NCI-H1417 treated with DMSO at 0.1 percent for 48 hours (cell line): ENCODE measurements around the gene TEDDM1.

Experiments
- DNase-seq: peaks from one replicate; lab custom pipeline; 2025; lab: John Stamatoyannopoulos, UW

TEDDM1 gene

DNA sequence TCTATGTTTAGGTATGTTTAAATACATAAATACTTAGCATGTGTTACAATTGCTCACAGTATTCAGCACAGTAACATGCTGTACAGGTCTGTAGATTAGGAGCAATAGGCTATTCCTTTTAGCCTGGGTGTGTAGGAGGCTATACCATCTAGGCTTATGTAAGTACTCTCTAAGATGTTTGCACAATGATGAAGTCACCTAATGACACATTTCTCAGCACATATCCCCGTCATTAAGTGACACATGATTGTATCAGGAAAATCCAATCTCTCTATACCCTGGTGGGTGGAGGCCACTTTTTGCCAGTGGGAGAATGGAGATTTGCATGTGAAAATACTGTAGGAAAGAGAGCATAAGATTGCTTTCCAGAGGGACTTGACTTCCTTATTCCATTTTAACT lies 5.5 kb upstream of the TEDDM1 start:
- no peak for DNase-seq

- no peak for DNase-seq
Measured at GRCh38 chr1:182405578-182405977, 5.1 kb upstream of the TEDDM1 start.

GRCh38 chr1:182404781-182405180 lies 4.3 kb upstream of the TEDDM1 start:
- DNase-seq = no peak

DNA sequence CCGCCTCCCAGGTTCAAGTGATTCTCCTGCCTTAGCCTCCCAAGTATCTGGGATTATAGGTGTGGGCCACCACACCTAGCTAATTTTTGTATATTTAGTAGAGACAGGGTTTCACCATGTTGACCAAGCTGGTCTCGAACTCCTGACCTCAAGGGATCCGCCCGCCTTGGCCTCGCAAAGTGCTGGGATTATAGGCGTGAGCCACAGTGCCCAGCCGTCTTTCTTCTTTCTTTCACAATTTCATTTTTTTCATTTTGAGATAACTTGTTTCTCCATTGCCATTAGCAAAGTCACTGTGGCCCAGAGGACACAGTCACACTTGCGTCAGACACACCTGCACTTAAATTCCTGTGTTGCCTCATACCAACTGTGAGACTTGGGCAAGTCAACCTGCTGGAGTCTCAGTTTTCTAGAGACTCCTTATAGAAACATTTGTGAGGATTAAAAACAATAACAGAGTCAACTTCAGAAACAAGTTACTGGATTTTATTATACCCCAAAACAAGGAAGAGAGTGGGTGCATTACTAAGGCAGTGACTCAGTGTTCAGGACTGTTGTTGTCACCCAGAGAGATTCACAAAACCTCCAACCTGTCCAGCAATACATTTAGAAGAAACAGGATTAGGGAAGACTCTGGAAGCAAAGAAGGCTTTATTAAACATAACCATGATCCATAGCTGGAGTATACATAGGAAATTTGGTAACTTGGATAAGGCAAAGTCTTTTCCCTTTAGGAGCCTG lies 2.6 kb downstream of the TEDDM1 start:
- DNase-seq = no peak

GRCh38 chr1:182395906-182396305 lies 4.6 kb downstream of the TEDDM1 start:
- no peak for DNase-seq

GRCh38 chr1:182394055-182394775 lies 6.3 kb downstream of the TEDDM1 start:
- DNase-seq = no peak

DNA sequence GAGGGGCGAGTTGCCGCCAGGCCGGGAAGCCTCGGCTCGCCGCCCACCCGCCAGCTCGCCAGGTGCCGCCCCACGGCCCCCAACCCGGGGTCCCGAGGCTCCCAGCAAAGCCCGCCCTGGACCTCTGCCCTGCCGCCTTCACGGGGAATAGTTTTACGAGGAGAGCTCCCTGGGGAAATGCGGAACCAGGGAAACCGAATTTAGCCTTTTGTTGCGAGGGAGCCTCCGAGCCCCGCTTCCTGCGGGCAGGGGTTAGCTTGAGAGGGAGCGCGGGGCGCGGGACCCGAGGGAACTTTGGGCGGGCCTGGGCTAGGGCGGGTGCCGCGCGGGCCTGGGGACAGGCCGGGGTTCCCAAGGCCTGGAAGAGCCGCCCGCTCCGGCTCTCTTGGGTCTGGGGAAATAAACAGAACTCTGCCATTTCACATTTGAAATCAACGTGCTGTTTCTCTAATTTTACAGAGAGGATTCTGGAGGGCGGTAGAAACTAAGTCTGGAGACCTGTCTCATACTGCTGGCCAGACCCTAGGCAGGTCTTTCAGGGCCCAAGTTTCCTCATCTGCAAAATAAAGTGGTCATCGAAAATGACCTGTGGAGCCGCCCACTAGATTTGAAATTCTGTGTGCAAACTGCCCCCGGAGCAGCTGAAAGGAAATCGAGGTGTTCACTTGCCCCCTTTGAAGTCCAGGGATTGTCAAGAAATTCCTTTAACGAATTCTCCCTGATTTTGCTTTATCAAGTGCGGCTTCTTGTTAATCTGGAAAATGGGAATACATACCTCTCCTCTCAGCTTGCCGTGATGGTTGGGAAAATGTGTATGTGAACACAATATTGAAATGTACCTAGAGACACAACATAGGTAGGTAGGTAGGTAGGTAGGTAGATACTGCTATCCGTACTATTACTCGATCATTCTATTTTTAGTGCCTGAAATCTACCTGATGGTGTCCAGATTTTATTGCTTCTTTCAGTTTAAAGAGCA lies 8.1 kb downstream of the TEDDM1 start:
- peak; percentile 32 for DNase-seq

GRCh38 chr1:182391362-182392049 lies 9.0 kb downstream of the TEDDM1 start, which contains the start of gene GLUL:
GLUL (minus strand) TSS chr1:182391790; CDS start chr1:182388737, 3,053 bp downstream.
- peak; percentile 74 for DNase-seq

DNA sequence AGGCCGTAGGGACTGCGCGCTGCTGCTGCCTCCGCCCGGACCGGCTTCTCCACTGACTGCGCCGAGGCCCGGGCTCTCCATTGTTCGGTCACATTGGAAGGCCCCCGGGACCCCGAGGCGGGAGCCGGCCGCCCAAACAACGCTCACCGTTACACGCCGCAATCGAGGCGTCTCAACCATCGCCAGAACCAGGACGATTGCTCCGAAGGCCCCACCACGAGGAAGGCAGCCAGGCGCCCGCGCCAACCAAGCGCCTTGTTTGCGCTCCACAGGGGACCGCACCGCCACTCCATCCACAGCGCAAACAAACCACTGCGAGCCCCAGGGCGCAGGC lies 9.5 kb downstream of the TEDDM1 start:
- DNase-seq = no peak

GRCh38 chr1:182389619-182390047 lies 10.8 kb downstream of the TEDDM1 start:
- no peak for DNase-seq

GRCh38 chr1:182388392-182389134 lies 11.9 kb downstream of the TEDDM1 start:
- no peak for DNase-seq

GRCh38 chr1:182387566-182387965 lies 12.9 kb downstream of the TEDDM1 start:
- no peak for DNase-seq

DNA sequence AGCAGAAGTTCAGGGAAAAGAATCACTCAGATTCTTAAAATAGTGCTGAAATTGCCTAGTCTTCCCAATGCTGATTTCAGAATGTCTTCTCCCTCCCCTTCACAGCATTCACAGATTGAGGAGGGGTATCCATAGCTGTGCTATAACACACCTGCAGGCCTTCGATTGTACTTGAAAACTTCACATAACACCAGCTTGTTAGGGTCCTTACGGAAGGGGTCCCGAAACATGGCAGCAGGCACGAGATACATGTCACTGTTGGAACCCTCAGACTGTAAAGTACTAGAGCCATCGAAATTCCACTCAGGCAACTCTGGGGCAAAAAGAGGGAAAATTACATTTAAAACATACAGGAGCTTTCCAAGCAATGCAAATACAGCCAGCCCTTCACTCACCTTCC lies 13.5 kb downstream of the TEDDM1 start:
- no peak for DNase-seq

GRCh38 chr1:182385885-182386853 lies 14.3 kb downstream of the TEDDM1 start:
- DNase-seq = no peak

- no peak for DNase-seq
Measured at GRCh38 chr1:182384387-182384960, 16.0 kb downstream of the TEDDM1 start.

DNA sequence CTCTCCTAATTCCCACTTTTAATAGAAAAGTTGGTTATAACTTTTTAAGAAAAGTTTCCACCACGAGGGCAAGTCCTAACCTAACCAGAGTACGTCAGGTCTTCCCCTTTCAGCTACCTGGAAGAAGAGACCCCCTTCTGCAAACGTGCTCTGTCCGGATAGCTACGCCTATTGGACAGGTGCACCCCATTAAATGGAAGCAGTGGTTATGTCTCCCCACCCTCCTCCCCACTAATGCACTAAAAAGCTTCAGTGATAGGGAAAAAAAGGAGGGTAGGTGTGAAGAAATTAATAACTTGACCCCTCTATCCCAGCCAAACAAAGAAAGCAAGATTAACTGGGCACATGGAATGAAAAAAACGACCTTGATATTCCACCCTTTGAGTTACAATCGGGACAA lies 16.5 kb downstream of the TEDDM1 start:
- no peak for DNase-seq

GRCh38 chr1:182383037-182383661 lies 17.3 kb downstream of the TEDDM1 start:
- DNase-seq = no peak

- DNase-seq = no peak
Measured at GRCh38 chr1:182381962-182382819, 18.3 kb downstream of the TEDDM1 start.
